Limb (tissue), 2 donors: ENCODE measurements around the gene HCAR2.
"Not testable (repeated sequence)": the region's sequence is repeated elsewhere in the genome, so short reads cannot be mapped to it uniquely, and the experiment has no call there.

ENCODE experiments used
- DNase-seq, 2 donors: peaks; one replicate each; pipeline ENCODE4 v3.0.0-alpha.2; 2016; ENCODE audit errors: extremely low spot score in 2 of 2

The HCAR2 gene

DNA sequence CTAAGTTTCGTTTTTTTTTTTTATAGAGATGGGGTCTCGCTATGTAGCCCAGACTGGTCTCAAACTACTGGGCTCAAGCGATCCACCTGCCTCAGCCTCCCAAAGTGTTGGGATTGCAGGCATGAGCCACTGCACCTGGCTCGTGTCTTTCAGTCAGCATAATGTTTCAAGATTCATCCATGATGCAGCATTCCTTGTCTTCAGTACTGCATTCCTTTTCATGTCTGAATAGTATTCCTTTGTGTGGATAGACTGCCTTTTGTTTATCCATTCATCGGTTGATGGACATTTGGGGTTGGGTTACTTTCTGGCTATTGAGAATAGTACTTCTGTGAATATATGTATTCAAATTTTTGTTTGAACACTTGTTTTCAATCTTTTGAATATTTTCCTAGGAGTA, 37.4 kb downstream of the HCAR2 start:
- DNase-seq, result no peak

DNA sequence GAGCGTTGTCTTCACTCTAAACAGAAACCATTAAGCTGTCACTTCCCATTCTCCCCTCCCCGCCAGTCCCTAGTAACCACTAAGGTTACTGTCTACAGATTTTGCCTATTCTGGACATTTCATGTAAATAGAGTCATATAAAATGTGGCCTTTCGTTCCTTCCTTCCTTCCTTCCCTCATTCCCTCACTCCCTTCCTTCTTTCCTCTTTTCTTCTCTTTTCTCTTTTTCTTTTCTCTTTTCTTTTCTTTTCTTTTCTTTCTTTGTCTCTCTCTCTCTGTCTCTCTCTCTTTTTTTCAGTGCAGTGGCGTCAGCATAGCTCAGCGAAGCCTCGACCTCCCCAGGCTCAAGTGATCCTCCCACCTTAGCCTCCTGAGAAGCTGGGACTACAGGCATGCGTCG, 37.8 kb downstream of the HCAR2 start:
- DNase-seq, result no peak

DNA sequence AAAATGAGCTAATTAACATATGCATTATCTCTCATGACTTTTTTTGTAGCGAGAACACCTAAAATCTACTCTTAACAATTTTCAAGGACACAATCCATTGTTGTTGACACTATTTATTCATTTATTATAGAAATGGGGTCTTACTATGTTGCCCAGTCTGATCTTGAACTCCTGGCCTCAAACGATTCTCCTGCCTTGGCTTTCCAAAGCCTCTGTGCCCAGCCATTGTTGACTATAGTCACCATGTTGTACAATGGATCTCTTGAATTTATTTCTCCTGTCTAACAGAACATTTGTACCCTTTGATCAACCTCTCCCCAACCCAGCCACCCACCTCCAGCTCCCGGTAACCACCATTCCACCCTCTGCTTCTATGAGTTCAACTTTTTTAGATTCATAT, 41.2 kb downstream of the HCAR2 start:
- DNase-seq, result no peak

DNA sequence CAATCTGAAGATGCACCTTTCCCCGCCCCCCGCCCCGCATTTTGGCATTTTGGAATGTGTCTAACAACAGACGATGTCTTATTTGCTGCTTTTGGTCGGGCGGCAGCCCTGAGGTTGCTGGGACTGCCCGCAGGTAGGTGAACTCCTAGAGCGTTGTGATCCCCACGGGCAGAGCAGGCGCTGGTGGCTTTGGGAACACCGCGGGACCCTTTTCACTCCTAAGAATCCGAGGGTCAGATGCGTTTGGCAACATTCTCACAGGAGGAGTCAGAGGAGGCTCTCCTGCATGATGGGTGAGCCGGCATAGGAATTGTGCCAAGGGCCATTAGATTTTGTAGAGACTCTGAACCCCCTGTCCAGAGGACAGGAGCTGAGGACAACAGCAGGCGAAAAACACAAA, 41.9 kb downstream of the HCAR2 start:
- no peak for DNase-seq

DNA sequence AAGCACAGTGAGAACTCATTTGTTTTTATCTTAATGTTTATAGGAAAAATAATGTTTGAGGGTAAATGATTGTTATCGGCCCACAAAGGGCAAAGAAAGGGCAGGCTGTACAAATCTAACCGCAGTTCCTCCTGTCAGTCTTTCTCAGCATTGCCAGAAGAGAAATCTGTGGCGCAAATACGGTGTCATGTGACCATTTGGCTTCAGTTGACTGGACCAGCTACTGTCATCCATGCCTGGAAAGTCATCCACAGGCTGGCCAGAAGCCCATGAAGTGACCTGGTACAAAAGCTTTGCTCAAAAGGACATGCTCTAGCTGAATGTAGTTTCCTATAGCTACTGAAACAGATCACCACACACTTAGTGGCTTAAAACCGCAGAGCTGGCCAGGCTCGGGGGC, 43.6 kb downstream of the HCAR2 start:
- DNase-seq, result no peak

DNA sequence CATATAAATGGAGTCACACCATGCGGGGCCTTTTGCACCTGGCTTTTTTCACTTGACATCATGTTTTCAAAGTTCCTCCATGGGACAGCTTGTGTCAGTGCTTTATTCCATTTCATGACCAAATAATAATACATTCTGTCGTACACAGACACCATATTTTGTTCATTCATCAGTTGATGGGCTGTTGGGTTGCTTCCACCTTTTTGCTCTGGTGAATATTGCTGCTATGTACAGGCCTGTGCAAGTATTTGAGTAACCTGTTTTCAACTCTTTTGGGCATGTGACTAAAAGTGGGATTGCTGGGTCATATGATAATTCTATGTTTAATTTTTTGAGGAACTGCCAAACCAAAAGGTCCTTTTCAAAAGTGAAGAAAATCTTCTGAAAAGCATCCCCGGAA, 46.9 kb downstream of the HCAR2 start:
- no peak for DNase-seq

DNA sequence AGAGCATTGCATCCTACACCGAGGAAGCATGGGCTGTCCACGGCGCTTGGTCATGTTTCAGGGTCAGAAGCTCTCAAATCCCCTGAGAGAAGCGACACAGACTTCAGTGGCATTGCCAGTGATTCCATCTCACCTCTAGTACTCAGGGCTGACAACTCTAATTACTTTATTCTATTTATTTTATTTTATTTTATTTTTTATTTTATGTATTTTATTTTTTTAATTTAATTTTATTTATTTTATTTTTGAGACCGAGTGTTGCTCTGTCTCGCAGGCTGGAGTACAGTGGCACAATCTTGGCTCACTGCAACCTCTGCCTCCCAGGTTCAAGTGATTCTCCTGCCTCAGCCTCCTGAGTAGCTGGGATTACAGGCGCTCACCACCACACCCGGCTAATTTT, 49.9 kb downstream of the HCAR2 start:
- DNase-seq, result not testable (repeated sequence)

DNA sequence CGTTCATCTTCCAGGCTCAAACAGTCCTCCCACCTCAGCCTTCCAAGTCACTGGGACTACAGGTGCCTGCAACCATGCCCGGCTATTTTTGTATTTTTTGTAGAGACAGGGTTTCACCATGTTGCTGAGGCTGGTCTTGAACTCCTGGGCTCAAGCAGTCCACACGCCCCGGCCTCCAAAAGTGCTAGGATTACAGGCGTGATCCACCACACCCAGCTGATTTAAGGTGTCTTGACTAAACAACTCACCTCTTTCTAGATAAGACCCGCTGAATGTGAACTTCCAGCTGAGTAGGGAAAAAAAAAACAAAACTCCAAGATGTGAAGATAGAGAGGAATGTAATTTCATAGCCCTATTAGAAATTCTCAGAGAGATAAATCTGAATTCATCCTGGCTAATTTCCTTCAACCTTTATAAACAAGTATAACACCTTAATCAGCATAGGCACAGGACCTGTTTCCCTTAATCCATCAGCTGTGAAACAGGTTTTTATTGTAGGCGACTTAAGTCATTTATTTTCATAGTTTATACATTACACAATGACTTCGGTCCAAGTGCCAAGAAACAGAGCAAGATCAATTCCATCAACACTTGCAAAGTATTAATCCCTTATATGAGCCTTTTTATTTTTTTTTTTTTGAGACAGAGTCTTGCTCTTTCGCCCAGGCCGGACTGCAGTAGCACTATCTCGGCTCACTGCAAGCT, 51.5 kb downstream of the HCAR2 start:
- no peak for DNase-seq
